Loucy (cell line): ENCODE measurements around the gene SPATA9.

ENCODE experiments used
- H2AFZ ChIP-seq: fragments of 200-600 bp; sonication (generic); 2 replicates; pipeline ENCODE4 v1.6.0; 2016; ENCODE audit warnings: antibody characterized with exemption, mild to moderate bottlenecking, low read length, moderate library complexity
- H3F3A ChIP-seq: fragments of 200-600 bp; 2 replicates; pipeline ENCODE4 v1.6.0; 2016; ENCODE audit warnings: antibody characterized with exemption, low read depth, mild to moderate bottlenecking
- H3K27me3 ChIP-seq: fragments of 200-600 bp; sonication (generic); 2 replicates; pipeline ENCODE4 v1.6.1; 2014; ENCODE audit warnings: low read length, mild to moderate bottlenecking; ENCODE audit not compliant: insufficient read depth, poor library complexity, severe bottlenecking
- H3K36me3 ChIP-seq: fragments of 200-600 bp; sonication (generic); 2 replicates; pipeline ENCODE4 v1.6.1; 2016; ENCODE audit warnings: low read length; ENCODE audit not compliant: insufficient read depth
- H3K4me1 ChIP-seq: fragments of 200-600 bp; sonication (generic); 2 replicates; pipeline ENCODE4 v1.5.1; 2014; ENCODE audit warnings: low read length, mild to moderate bottlenecking; ENCODE audit not compliant: insufficient read depth, poor library complexity, severe bottlenecking
- H3K4me2 ChIP-seq: fragments of 200-600 bp; sonication (generic); 2 replicates; pipeline ENCODE4 v1.6.0; 2014; ENCODE audit warnings: antibody characterized with exemption, low read length, low read depth, mild to moderate bottlenecking; ENCODE audit not compliant: poor library complexity, severe bottlenecking
- H3K4me3 ChIP-seq: fragments of 200-600 bp; sonication (generic); 2 replicates; pipeline ENCODE4 v1.5.1; 2014; ENCODE audit warnings: low read length, mild to moderate bottlenecking, mixed read lengths; ENCODE audit not compliant: poor library complexity, severe bottlenecking
- H3K79me2 ChIP-seq: fragments of 200-600 bp; sonication (generic); 2 replicates; pipeline ENCODE4 v1.6.1; 2014; ENCODE audit warnings: low read length; ENCODE audit not compliant: insufficient read depth
- H3K9ac ChIP-seq: fragments of 200-600 bp; sonication (generic); 2 replicates; pipeline ENCODE4 v1.6.0; 2014; ENCODE audit warnings: mild to moderate bottlenecking, low read depth, low read length, moderate library complexity; ENCODE audit not compliant: poor library complexity, severe bottlenecking
- H3K9me2 ChIP-seq: fragments of 200-600 bp; sonication (generic); replicated peaks from 2 replicates; pipeline ENCODE4 v1.6.1; 2016; ENCODE audit warnings: low read depth, low read length, mixed read lengths
- H3K9me3 ChIP-seq: fragments of 200-600 bp; sonication (generic); 2 replicates; pipeline ENCODE4 v1.6.1; 2014; ENCODE audit warnings: mild to moderate bottlenecking, antibody characterized with exemption, low read length, low read depth; ENCODE audit not compliant: insufficient read depth
- H4K20me1 ChIP-seq: fragments of 200-600 bp; sonication (generic); 2 replicates; pipeline ENCODE4 v1.6.0; 2014; ENCODE audit warnings: antibody characterized with exemption, low read length, mild to moderate bottlenecking; ENCODE audit not compliant: insufficient read depth, poor library complexity, severe bottlenecking
- CTCF ChIP-seq: fragments of 200-600 bp; sonication (generic); conservative IDR thresholded peaks from 2 replicates; pipeline ENCODE4 v1.5.1; 2014; ENCODE audit warnings: mild to moderate bottlenecking, antibody characterized with exemption, low read length
- EZH2phosphoT487 ChIP-seq: fragments of 200-600 bp; IDR thresholded peaks from 2 replicates; pipeline ENCODE4 v1.6.1; 2018; ENCODE audit warnings: antibody characterized with exemption, mild to moderate bottlenecking, moderate library complexity, borderline replicate concordance

SPATA9 gene

GRCh38 chr5:95671826-95672225 is 11.0 kb downstream of the SPATA9 start:
- H2AFZ ChIP-seq: no peak overlapping the region
- H3K9me2 ChIP-seq: no peaks in the 10 kb centered on the region
- no peak overlapping the region for H3K9ac ChIP-seq
- H4K20me1 ChIP-seq: no peaks in the 10 kb centered on the region
- no peak overlapping the region for H3K4me3 ChIP-seq
- no peaks in the 10 kb centered on the region for H3K27me3 ChIP-seq
- no peaks in the 10 kb centered on the region for H3F3A ChIP-seq
- H3K79me2 ChIP-seq: no peaks in the 10 kb centered on the region
- no peaks in the 10 kb centered on the region for H3K9me3 ChIP-seq
- H3K4me1 ChIP-seq: peaks cover 18% of the 10 kb centered on the region
- H3K4me2 ChIP-seq: no peak overlapping the region
- no peak for TF ChIP-seq EZH2phosphoT487
- no peak for TF ChIP-seq CTCF
- H3K36me3 ChIP-seq: no peaks in the 10 kb centered on the region

- Histone ChIP-seq H3K27me3 (no peaks in the 10 kb centered on the region), H3K79me2 (no peaks in the 10 kb centered on the region), H4K20me1 (no peaks in the 10 kb centered on the region), H3K9me3 (no peaks in the 10 kb centered on the region), H3K4me1 (peaks cover 18% of the 10 kb centered on the region), H2AFZ (no peak overlapping the region), H3K4me3 (no peak overlapping the region), H3K4me2 (no peak overlapping the region), H3K9me2 (no peaks in the 10 kb centered on the region), H3K36me3 (no peaks in the 10 kb centered on the region), H3K9ac (no peak overlapping the region), H3F3A (no peaks in the 10 kb centered on the region)
- no peak for TF ChIP-seq CTCF
- TF ChIP-seq EZH2phosphoT487: no peak
Measured at GRCh38 chr5:95670568-95670967, 12.2 kb downstream of the SPATA9 start.

GRCh38 chr5:95669985-95670384 is 12.8 kb downstream of the SPATA9 start:
- Histone ChIP-seq H3K9me2 (no peaks in the 10 kb centered on the region), H3K36me3 (no peaks in the 10 kb centered on the region), H4K20me1 (no peaks in the 10 kb centered on the region), H2AFZ (0 out of 2 replicates have a peak overlapping the region, but pooled peaks have one; percentile 47), H3K4me1 (peaks cover 18% of the 10 kb centered on the region), H3F3A (no peaks in the 10 kb centered on the region), H3K4me2 (no peak overlapping the region), H3K79me2 (no peaks in the 10 kb centered on the region), H3K27me3 (no peaks in the 10 kb centered on the region), H3K9ac (no peak overlapping the region), H3K4me3 (no peak overlapping the region), H3K9me3 (no peaks in the 10 kb centered on the region)
- TF ChIP-seq EZH2phosphoT487 (no peak), CTCF (no peak)
